Activated CD8-positive, alpha-beta memory T cell treated with anti-CD3 and anti-CD28 coated beads, Interleukin-2, amount 10 ng/mL, durations not matched to agents 7 days and 5 days (primary cell): ENCODE data around the gene ARID2. TPM values are rescaled to one million over a fixed set of nuclear protein-coding genes. Genes with fewer than 3 reads are reported as not detected.

Source experiments
- ATAC-seq: fragments of 150-1000 bp; cut with Tn5 transposase; one replicate; pipeline ENCODE4 v1.10.0; 2021; ENCODE audit warnings: moderate library complexity
- CTCF ChIA-PET: fragments of 350-600 bp; sonication (Branson Sonifier 250); formaldehyde crosslinking; loops from one replicate; lab custom pipeline; 2021; ENCODE audit warnings: antibody characterized with exemption; lab: Charles Lee
- DNase-seq: peaks from one replicate; pipeline ENCODE4 v3.0.0-alpha.2; 2020
- H3K27ac Mint-ChIP-seq: one replicate; pipeline ENCODE4 v1.8.0; 2021; ENCODE audit warnings: mild to moderate bottlenecking, mixed read lengths
- H3K27me3 Mint-ChIP-seq: one replicate; pipeline ENCODE4 v1.8.0; 2021; ENCODE audit warnings: mixed read lengths
- H3K36me3 Mint-ChIP-seq: one replicate; pipeline ENCODE4 v1.8.0; 2021; ENCODE audit warnings: mild to moderate bottlenecking, mixed read lengths
- H3K4me1 Mint-ChIP-seq: one replicate; pipeline ENCODE4 v1.8.0; 2021; ENCODE audit warnings: mixed read lengths
- H3K4me3 Mint-ChIP-seq: one replicate; pipeline ENCODE4 v1.8.0; 2021; ENCODE audit warnings: mild to moderate bottlenecking, moderate library complexity, mixed read lengths
- H3K9me3 Mint-ChIP-seq: one replicate; pipeline ENCODE4 v1.8.0; 2022; ENCODE audit warnings: low read depth, mixed read lengths
- total RNA-seq, 2 experiments: library from RNA; stranded (reverse); gene quantifications; one replicate each; pipeline ENCODE4 v1.2.3, GENCODE V29; 2021

ARID2 gene
- total RNA-seq, 2 experiments from 2014 or later, result 38.3 to 49.6 TPM

DNA sequence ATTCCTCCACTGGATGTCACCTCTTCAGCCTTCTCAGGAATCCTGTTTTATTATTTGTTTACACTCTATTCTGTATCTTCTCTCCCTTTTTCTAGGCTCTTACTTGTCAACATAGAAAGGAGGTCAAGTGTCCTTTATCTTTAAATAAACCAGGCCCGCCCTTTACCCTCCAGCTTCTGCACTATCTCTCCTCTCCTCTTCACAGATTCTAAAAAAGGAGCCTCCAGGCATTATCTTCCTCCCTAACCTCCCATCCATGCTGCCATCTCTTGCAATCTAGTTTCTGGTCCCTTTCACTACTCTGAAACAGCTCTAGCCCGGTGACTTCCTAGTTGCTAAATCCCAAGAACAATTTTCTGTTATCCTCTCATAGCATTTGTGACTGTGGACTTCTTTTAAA lies 24.1 kb upstream of the ARID2 start:
- Mint-ChIP-seq H3K4me3 (no peak overlapping the region), H3K36me3 (peaks cover 11% of the 10 kb centered on the region), H3K27me3 (no peaks in the 10 kb centered on the region), H3K9me3 (peaks cover 3% of the 10 kb centered on the region), H3K27ac (no peak overlapping the region), H3K4me1 (no peaks in the 10 kb centered on the region)
- CTCF ChIA-PET, result no interaction called here
- ATAC-seq, result no peak
- DNase-seq, result no peak

DNA sequence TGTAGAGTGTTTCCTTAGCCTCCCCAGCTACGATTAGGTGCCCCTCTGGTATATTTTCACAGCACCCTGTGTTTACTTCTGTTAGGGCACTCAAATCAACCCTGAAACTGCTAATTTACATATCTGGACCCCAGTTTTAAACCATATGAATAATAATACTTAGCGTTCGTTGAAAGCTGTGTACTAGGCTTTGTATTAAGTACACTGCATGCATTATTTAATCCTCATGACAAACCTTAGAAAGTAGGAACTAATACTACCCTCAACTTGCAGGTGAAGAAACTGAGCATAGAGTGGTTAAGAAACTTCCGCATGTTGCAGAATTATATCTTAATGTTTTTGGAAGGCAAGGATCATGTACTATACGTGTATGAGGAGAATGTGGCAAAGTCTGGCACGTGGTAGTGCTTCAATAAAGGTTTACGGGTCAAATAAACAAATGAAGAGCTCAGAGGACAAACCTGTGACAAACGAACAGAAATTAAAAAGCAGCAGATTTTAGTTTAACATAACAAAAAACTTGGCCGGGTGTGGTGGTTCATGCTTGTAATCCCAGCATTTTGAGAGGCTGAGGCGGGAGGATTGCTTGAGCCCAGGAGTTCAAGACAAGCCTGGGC lies 22.2 kb upstream of the ARID2 start:
- DNase-seq (no peak), ATAC-seq (no peak)
- H3K4me3 Mint-ChIP-seq, result no peak overlapping the region
- H3K27ac Mint-ChIP-seq, result no peak overlapping the region
- no peaks in the 10 kb centered on the region for H3K27me3 Mint-ChIP-seq
- no peaks in the 10 kb centered on the region for H3K4me1 Mint-ChIP-seq
- CTCF ChIA-PET, result interaction anchor here (1.0 to 1.4 kb wide), 2 partner anchors 13 to 163 kb away, joined by 3 to 8 read pairs; no protein-coding TSS in a partner anchor
- H3K36me3 Mint-ChIP-seq, result peaks cover 8% of the 10 kb centered on the region
- H3K9me3 Mint-ChIP-seq, result no peaks in the 10 kb centered on the region

DNA sequence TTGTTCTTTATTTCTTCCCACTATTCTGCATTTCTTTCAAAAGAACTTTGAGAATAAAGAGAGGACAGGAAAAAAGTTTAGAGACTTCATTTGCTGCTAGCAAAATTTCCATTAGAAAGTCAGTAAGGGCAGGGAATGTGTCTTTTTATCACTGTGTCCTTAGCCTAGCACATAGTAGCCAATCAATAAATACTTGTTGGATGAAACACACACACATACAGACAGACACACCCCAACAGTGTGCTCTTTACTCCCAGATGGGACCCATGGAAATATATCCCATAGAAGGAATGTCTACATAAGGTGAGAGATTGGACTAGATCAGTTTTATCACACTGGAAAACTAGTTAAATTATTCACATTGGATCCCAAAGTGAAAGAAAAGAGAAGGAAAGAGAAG lies 21.1 kb upstream of the ARID2 start:
- ATAC-seq (no peak), DNase-seq (no peak)
- CTCF ChIA-PET, result no interaction called here
- no peaks in the 10 kb centered on the region for H3K27me3 Mint-ChIP-seq
- peaks cover 7% of the 10 kb centered on the region for H3K36me3 Mint-ChIP-seq
- H3K9me3 Mint-ChIP-seq, result no peaks in the 10 kb centered on the region
- H3K4me1 Mint-ChIP-seq, result no peaks in the 10 kb centered on the region
- no peak overlapping the region for H3K27ac Mint-ChIP-seq
- no peak overlapping the region for H3K4me3 Mint-ChIP-seq

DNA sequence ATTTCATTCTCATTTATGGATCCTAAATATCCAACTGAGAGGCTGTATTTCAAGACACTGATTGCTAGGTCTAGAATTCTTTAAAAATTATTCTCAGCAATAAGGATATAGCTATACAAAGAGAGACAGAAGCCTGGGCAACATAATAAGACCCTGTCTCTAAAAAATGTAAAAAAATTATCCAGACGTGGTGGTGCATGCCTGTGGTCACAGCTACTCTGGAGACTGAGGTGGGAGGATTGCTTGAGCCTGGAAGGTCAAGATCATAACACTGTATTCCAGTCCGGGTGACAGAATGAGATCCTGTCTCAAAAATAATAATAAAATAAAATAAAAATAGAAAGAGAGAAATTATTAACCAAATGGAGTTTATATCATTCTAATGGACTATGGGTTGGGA lies 20.6 kb upstream of the ARID2 start:
- CTCF ChIA-PET, result no interaction called here
- no peak for DNase-seq
- Mint-ChIP-seq H3K4me3 (no peak overlapping the region), H3K4me1 (no peaks in the 10 kb centered on the region), H3K27me3 (no peaks in the 10 kb centered on the region), H3K27ac (no peak overlapping the region), H3K9me3 (no peaks in the 10 kb centered on the region), H3K36me3 (peaks cover 7% of the 10 kb centered on the region)
- ATAC-seq, result no peak

DNA sequence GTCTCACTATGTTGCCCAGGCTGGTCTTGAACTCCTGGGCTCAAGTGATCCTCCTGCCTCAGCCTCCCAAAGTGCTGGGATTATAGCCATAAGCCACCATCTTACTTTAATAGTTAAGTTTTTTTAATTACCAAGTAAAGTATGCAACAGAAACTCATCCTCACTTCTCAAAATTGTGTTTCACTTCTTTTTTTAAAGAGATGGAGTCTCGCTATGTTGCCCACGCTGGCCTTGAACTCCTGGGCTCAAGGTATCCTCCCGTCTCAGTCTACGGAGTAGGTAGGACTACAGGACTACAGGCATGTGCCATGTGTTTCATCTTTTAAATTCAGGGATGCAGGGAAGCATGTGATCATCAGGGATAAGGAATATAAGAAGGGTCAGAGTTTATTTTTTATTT lies 17.2 kb upstream of the ARID2 start:
- DNase-seq (no peak), ATAC-seq (no peak)
- Mint-ChIP-seq H3K4me3 (no peak overlapping the region), H3K27me3 (no peaks in the 10 kb centered on the region), H3K9me3 (no peaks in the 10 kb centered on the region), H3K27ac (no peak overlapping the region), H3K36me3 (peaks cover 7% of the 10 kb centered on the region), H3K4me1 (no peaks in the 10 kb centered on the region)
- CTCF ChIA-PET, result no interaction called here

DNA sequence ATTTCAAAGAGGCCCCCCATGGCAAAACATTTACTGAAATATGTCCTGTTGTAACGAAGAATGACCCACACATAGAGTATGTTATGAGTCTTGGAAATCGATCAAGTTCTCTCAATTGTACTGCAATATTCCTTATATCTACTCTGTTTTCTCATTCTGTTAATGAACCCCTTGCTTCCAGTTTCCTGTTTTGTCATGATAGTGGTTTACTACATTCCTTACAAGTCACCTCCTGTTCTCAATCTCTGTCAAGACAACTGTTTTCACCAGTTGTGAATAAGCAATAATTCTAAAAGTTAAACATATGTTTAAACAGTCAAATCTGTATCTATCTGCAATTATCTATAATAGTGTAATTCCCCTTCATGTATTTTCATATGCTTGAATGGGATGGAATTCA lies 16.4 kb upstream of the ARID2 start:
- ATAC-seq (no peak), DNase-seq (no peak)
- Mint-ChIP-seq H3K4me1 (no peaks in the 10 kb centered on the region), H3K4me3 (no peak overlapping the region), H3K36me3 (peaks cover 7% of the 10 kb centered on the region), H3K27ac (no peak overlapping the region), H3K9me3 (no peaks in the 10 kb centered on the region), H3K27me3 (no peaks in the 10 kb centered on the region)
- CTCF ChIA-PET, result no interaction called here

DNA sequence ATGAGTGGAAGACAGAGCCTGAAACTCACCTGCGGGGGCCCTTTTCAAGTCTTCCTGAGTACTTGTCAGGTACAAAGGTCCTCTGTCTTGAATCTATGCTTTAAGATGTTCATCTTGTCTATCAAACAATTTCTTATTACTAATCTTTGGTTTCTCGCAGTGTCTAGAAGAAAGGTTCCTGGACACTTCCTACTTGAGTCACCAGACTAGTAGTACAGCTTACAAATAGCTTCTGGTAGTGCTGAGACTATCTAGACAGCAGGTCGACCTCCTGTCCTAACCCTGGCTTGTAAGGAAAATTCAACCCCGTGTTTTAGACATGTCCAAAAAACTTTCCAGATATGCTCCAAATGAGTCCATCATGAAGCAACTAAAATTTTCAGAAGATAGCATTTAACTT lies 11.2 kb upstream of the ARID2 start:
- no peak overlapping the region for H3K27ac Mint-ChIP-seq
- no peak overlapping the region for H3K4me3 Mint-ChIP-seq
- no peak for DNase-seq
- H3K9me3 Mint-ChIP-seq, result no peaks in the 10 kb centered on the region
- CTCF ChIA-PET, result interaction anchor here (1.6 kb wide), 1 partner anchor 12 kb away, joined by 3 read pairs; no protein-coding TSS in a partner anchor
- H3K36me3 Mint-ChIP-seq, result peaks cover 21% of the 10 kb centered on the region
- peaks cover 20% of the 10 kb centered on the region for H3K4me1 Mint-ChIP-seq
- no peaks in the 10 kb centered on the region for H3K27me3 Mint-ChIP-seq
- ATAC-seq, result no peak

DNA sequence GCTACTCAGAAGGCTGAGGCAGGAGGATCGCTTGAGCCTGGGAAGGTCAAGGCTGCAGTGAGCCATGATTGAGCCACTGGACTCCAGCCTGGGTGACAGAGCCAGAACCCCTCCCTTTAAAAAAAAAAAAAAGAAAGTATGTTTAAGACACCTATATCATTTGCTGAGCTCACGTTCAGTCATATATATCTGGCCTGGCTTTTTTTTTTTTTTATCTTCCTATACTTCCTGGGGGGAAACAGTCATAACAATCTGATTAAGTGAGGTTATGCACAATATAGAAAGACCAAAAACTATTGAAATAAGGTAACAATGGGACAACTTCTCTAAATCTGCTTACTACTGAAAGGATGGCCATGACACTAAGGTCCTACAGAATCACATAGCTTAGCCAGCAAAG lies 9.4 kb upstream of the ARID2 start:
- Mint-ChIP-seq H3K4me3 (no peak overlapping the region), H3K4me1 (peaks cover 28% of the 10 kb centered on the region), H3K27me3 (no peaks in the 10 kb centered on the region), H3K27ac (no peak overlapping the region), H3K9me3 (no peaks in the 10 kb centered on the region), H3K36me3 (peaks cover 20% of the 10 kb centered on the region)
- DNase-seq (no peak), ATAC-seq (no peak)
- CTCF ChIA-PET, result interaction anchor here (0.8 to 1.0 kb wide), 2 partner anchors 13 to 176 kb away, joined by 3 read pairs; no protein-coding TSS in a partner anchor

DNA sequence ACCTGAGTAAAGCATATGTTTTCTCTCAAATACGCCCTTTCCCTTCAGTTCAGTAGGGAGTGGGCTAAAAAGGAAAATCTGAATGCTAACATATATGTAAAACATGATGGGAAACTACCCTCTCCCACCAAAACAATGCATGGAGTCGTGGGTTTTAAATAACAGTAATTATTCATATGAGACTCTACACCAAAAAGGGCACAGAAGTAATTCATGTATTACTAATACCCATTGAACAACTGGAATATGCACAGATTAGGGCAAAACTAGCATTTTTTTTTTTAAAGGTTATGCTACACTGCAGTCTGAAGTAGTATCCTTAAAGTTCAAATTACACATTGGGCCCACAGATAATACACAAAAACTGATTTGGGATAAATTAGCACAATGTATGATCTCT lies 8.1 kb upstream of the ARID2 start:
- no peaks in the 10 kb centered on the region for H3K9me3 Mint-ChIP-seq
- no peak overlapping the region for H3K4me3 Mint-ChIP-seq
- ATAC-seq, result no peak
- no peak overlapping the region for H3K27ac Mint-ChIP-seq
- H3K4me1 Mint-ChIP-seq, result peaks cover 31% of the 10 kb centered on the region
- CTCF ChIA-PET, result no interaction called here
- DNase-seq, result no peak
- no peaks in the 10 kb centered on the region for H3K27me3 Mint-ChIP-seq
- peaks cover 23% of the 10 kb centered on the region for H3K36me3 Mint-ChIP-seq

DNA sequence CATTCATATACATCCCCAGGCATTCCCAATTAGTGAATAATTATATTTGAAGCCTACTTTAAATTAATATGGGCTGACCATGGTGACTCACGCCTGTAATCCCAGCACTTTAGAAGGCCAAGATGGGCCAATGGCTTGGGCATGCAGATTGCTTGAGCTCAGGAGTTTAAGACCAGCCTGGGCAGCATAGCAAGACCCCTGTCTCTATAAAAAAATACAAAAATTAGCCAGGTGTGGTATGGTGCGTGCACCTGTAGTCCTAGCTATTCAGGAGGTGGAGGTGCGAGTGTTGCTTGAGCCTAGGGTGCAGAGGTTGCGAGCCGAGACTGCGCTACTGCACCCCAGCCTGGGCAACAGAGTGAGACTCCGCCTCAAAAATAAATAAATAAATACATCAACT lies 7.6 kb upstream of the ARID2 start:
- no peaks in the 10 kb centered on the region for H3K9me3 Mint-ChIP-seq
- H3K36me3 Mint-ChIP-seq, result peaks cover 23% of the 10 kb centered on the region
- no peak overlapping the region for H3K4me3 Mint-ChIP-seq
- CTCF ChIA-PET, result interaction anchor here (1.1 to 1.8 kb wide), 2 partner anchors 36 to 178 kb away, joined by 4 to 8 read pairs; no protein-coding TSS in a partner anchor
- DNase-seq (no peak), ATAC-seq (no peak)
- H3K27ac Mint-ChIP-seq, result no peak overlapping the region
- no peaks in the 10 kb centered on the region for H3K27me3 Mint-ChIP-seq
- peaks cover 31% of the 10 kb centered on the region for H3K4me1 Mint-ChIP-seq

DNA sequence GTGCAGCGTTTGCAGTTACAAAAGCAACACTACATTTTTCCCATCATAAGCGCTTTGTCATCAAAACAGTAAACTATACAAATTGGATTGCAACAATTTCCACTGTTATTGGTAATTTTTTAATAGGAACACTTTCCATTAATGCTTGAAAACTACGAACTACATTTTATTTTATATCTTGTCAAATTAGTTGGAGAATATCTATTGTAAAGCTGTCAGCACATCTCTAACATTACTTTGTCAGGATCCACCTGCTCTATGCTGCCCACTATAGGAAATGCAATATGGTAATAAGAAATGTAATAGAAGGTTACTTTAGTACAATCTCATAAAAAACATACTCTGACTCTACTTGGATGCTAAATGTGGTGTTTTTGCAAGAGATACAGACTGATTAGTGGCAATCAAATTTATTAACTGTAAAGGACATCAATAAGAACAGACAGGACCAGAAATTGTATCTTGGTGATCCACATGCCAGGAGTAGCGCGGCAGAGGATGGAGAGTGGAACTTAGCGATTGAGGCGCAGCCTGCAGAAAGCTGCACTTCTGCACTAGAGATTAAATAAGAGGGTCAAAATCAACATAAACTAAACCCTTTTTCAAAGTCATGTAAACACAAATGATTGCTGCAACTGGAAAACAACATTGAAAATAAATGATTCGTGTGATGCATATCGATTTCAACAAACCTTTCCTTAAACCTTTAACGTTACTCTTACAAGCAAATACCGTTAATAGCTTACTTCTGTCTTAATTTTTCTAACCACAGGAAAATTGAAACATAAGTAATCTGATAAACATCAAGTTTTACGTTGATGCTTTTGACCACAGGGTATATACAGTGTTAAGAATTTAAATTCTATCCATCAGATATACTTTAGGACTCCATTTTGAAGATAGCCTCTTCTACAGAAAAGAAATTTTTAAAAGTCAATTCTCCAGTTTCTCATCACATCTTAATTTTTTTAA lies 3.6 kb upstream of the ARID2 start:
- Mint-ChIP-seq H3K4me1 (peaks cover 25% of the 10 kb centered on the region), H3K4me3 (peak overlapping the region; percentile 95), H3K27ac (peak overlapping the region; percentile 100), H3K27me3 (no peaks in the 10 kb centered on the region), H3K9me3 (no peaks in the 10 kb centered on the region), H3K36me3 (peaks cover 21% of the 10 kb centered on the region)
- ATAC-seq (no peak), DNase-seq (peak; percentile 53)
- CTCF ChIA-PET, result interaction anchor here (0.8 to 6.0 kb wide), 19 partner anchors 12 to 374 kb away, joined by 3 to 70 read pairs (median 4); no protein-coding TSS in a partner anchor

DNA sequence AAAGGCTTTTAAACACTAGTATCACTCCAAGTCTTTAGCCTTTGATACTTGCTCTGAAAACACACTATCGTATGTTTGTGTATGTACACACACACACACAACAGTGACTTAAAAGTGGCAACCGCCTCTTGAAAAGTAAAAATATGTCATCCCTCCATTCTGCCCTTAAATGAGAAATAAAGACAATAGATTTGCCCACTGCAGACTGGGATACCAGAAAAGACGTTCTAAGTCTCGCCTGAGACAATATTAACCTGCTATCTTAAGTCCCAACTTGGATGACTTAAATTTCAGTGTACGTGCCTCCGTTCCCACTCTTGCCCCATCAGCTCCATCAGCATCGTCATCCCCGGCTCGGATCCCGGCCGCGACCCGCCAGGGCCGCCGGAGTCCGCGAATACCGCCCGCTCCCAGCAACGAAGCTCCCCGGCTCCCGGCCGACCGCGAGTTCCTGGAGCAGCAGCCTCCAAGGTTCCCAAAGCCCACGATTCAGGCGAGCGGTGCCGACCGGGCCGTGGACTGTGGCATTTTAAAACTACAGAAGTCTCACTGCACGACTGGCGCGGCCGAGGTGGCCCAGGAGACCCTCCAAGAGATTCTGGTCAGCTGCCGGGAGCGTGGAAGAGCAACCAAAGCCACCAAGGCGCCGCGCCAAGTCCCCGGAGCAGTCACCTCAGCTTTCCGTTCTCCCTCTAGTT lies 2.8 kb upstream of the ARID2 start:
- Mint-ChIP-seq H3K4me3 (peak overlapping the region; percentile 95), H3K9me3 (no peaks in the 10 kb centered on the region), H3K27ac (peak overlapping the region; percentile 100), H3K36me3 (peaks cover 23% of the 10 kb centered on the region), H3K4me1 (peaks cover 21% of the 10 kb centered on the region), H3K27me3 (no peaks in the 10 kb centered on the region)
- no peak for ATAC-seq
- CTCF ChIA-PET, result interaction anchor here (0.8 to 6.0 kb wide), 14 partner anchors 23 to 374 kb away, joined by 3 to 70 read pairs (median 4); no protein-coding TSS in a partner anchor
- peak; percentile 52 for DNase-seq
